NB4 (cell line): ENCODE measurements around the gene RECK.

Source experiments
- DNase-seq: peaks from one replicate; pipeline ENCODE4 v3.0.0; 2010; ENCODE audit warnings: low read depth
- H3K4me3 ChIP-seq: one replicate; pipeline ENCODE4 v1.5.1; 2011; ENCODE audit warnings: mild to moderate bottlenecking, low read depth, low read length, moderate library complexity
- MAX ChIP-seq: IDR thresholded peaks from 2 replicates; pipeline ENCODE4 v1.6.1; 2011; ENCODE audit warnings: low read depth, low read length
- MYC ChIP-seq: IDR thresholded peaks from 2 replicates; pipeline ENCODE4 v1.6.1; 2011; ENCODE audit warnings: low read depth, low read length
- POLR2A ChIP-seq: IDR thresholded peaks from 2 replicates; pipeline ENCODE4 v1.6.1; 2011; ENCODE audit warnings: mild to moderate bottlenecking; ENCODE audit not compliant: insufficient read length; ENCODE audit errors: extremely low read depth
- TF ChIP-seq, protein P1 (sequence below): IDR thresholded peaks from one replicate; pipeline ENCODE4 v1.5.1; 2012; ENCODE audit warnings: low read depth, low read length

The RECK gene

GRCh38 chr9:36023260-36024048 lies 13.3 kb upstream of the RECK start:
- peak; percentile 60 for DNase-seq
- no peak overlapping the region for H3K4me3 ChIP-seq
- no peak for TF ChIP-seq MAX
- TF ChIP-seq, protein P1, sequence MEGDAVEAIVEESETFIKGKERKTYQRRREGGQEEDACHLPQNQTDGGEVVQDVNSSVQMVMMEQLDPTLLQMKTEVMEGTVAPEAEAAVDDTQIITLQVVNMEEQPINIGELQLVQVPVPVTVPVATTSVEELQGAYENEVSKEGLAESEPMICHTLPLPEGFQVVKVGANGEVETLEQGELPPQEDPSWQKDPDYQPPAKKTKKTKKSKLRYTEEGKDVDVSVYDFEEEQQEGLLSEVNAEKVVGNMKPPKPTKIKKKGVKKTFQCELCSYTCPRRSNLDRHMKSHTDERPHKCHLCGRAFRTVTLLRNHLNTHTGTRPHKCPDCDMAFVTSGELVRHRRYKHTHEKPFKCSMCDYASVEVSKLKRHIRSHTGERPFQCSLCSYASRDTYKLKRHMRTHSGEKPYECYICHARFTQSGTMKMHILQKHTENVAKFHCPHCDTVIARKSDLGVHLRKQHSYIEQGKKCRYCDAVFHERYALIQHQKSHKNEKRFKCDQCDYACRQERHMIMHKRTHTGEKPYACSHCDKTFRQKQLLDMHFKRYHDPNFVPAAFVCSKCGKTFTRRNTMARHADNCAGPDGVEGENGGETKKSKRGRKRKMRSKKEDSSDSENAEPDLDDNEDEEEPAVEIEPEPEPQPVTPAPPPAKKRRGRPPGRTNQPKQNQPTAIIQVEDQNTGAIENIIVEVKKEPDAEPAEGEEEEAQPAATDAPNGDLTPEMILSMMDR, result peak; percentile 64

DNA sequence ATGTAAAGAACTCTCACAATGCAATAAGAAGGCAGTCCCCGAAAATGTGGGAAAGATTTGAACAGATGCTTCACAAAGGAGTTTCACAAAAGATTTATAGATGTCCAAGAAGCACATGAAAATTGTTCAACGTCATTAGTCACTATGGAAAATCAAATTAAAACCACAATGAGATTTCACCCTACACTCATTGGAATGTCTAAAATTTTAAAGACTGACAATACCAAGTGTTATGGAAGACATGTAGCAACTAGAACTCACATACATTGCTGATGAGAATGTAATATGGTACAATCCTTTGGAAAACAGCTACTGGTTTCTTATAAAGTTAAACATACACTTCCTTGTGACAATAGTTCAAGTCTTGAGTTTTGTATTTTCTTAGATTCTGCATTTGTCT lies 11.0 kb upstream of the RECK start:
- no peak for DNase-seq
- no peak overlapping the region for H3K4me3 ChIP-seq
- no peak for TF ChIP-seq MAX
- TF ChIP-seq MYC, result no peak
- TF ChIP-seq, protein P1, result no peak
- TF ChIP-seq POLR2A, result no peak

- DNase-seq, result no peak
- no peak overlapping the region for H3K4me3 ChIP-seq
- TF ChIP-seq MAX, result no peak
Observed at GRCh38 chr9:36029202-36029601, 7.5 kb upstream of the RECK start.

- TF ChIP-seq, protein P1, result no peak
- TF ChIP-seq MYC (no peak), POLR2A (no peak), MAX (no peak)
Observed at GRCh38 chr9:36029765-36030528, 6.8 kb upstream of the RECK start.

DNA sequence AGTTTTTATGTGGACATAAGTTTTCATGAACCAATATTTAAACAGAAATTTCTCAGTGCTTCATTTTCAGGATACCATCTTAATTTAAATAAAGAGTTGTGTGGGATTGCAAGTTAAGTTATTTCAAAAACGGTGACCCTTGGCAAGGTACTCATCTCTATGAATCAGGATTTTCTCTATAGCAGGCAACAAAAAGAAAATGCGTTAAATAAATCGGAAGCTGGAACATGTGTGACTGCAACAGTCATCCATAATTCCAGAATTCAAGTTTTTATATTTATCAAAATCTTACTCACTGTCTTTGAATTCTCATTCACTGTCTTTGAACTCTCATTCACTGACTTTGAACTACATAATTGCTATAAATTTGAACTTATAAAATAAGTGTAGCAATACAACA lies 5.8 kb upstream of the RECK start:
- no peak overlapping the region for H3K4me3 ChIP-seq
- TF ChIP-seq, protein P1, result no peak
- TF ChIP-seq POLR2A, result no peak
- TF ChIP-seq MAX, result no peak
- TF ChIP-seq MYC, result no peak
- DNase-seq, result no peak

More at GRCh38 chr9:36029765-36030528, 6.8 kb upstream of the RECK start:
- no peak overlapping the region for H3K4me3 ChIP-seq
- DNase-seq, result peak; percentile 68

DNA sequence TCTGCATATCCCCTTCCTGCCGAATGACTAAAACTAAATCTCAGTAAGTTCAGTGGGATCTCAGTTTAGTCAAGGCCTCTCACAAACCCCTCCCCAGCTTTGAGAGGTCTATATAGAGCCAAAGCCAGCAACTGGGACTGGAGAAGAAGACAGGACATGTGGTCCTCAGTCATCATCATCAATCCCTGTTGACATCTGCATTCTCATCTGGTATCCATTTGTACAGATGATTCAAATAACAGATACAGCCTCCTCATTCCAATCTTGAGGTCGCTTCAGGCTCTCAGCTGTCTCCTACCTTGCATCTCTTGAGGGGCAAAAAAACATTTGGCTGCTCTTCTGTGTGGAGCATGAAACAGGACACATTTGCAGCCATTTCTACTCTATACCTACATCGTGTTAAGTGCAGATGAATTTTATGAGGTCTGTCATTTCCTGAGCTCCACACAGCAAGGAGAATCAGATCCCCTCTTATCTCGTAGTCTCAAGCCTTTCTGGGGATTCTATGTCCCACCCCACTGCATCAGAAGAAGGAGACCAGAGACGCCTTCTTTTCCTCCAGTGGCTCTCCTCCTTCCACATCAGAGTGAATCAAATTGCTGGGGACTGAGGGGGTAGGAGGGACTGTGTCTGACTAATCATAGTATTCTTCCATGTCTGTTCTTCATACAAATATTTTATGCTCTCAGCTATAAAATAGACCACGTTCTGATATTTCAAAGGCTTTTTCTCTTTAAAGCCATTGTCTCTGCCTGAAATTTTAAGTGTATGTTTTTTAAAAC lies 4.7 kb upstream of the RECK start:
- H3K4me3 ChIP-seq, result no peak overlapping the region
- no peak for TF ChIP-seq MYC
- TF ChIP-seq POLR2A, result no peak
- TF ChIP-seq, protein P1, result no peak
- no peak for TF ChIP-seq MAX
- DNase-seq, result no peak
